AG09319 (cell line): ENCODE data around the gene ZNF653.
"Not testable (repeated sequence)": the region's sequence is repeated elsewhere in the genome, so short reads cannot be mapped to it uniquely, and the experiment has no call there.

ENCODE experiments used
- DNase-seq: peaks from one replicate; pipeline ENCODE4 v3.0.0-alpha.2; 2010; ENCODE audit warnings: low read depth; ENCODE audit errors: extremely low read depth
- CTCF ChIP-seq: IDR thresholded peaks from 2 replicates; pipeline ENCODE4 v1.5.1; 2011; ENCODE audit warnings: low read depth, mild to moderate bottlenecking, inconsistent platforms, low read length, moderate library complexity

ZNF653 gene

GRCh38 chr19:11479090-11479897 is 26.3 kb downstream of the ZNF653 start:
- TF ChIP-seq CTCF, result no peak
- no peak for DNase-seq

DNA sequence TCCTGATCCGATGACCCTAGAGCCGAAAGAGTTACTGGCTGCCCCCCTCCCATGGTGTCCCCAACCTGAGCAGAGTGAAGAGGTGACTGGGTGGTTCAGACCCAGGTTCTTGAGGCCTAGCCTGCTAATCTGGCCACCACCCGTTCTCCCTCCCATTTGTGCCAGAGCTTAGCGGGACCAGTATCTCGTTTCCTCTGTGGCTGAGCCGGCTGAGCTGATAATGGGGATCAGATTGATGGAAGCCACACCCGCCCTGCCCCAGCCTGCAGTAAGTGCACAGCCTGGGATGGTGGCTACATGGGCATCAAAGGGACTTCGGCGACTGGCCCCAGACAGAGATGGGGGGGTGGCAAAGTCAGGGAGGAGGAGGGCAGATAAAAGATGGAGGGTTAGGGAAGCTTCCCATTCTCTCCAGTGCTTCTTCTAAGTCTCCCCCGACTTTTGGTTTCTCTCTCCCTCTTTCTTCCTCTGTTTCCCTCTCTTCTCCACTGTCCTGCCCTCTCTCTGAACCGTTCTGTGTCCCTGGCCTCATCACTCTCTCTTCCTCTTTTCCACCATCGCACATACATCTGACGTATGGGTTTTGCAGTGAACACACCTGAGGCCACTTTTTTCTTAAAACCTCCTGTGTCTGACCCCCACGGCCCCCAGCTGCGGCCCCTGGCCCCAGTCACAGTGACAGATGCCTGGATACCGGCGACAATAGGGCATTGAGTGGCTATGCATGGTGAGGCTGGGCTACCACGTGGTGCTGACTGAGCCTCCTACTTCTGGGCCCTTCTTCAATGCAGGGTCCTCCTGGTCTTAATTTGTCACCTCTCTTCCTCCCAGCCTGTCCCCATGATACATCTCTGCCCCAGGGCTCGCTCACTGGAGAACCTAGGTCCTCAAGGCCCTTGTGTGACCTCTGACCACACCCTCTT is 27.2 kb downstream of the ZNF653 start:
- TF ChIP-seq CTCF, result no peak
- DNase-seq, result no peak

- TF ChIP-seq CTCF, result no peak
- no peak for DNase-seq
Observed at GRCh38 chr19:11475861-11476260, 29.8 kb downstream of the ZNF653 start.

GRCh38 chr19:11475343-11475742 is 30.3 kb downstream of the ZNF653 start:
- not testable (repeated sequence) for DNase-seq

DNA sequence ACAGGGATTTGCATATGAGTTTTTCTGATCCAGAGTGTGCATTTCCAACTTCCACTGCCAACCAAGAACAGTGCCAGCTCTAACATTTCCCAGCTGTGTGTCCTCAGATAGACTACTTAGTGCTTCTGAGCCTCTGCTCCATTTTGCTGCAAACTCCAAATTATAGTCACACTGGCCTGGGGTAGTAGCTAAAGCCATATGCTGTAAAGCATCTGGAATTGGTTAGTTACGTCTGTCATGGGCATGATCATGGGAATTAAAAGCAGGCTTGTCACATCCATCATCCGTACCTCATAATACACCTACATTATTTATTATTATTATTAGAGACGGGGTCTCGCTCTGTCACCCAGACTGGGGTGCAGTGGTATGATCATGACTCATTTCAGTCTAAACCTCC is 31.9 kb downstream of the ZNF653 start:
- no peak for DNase-seq
- no peak for TF ChIP-seq CTCF

DNA sequence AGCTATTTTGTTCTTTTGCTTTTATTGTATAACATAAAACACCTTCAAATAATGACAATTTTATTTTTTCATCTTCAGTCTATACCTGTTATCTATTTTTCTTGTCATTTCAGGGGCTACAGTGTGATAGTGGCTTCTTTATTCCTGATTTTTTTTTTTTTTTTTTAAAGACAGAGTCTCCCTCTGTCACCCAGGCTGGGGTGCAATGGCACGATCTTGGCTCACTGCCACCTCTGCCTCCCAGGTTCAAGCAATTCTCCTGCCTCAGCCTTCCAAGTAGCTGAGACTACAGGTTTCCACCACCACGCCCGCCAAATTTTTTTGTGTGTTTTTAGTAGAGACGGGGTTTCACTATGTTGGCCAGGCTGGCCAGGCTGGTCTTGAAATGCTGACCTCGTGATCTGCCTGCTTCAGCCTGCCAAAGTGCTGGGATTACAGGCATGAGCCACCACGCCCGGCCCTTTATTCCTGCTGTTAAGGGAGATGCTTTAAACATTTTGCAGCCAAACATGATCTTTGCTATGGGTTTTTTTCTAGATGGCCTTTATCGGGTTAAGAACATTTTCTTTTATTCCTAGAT is 37.3 kb downstream of the ZNF653 start:
- DNase-seq, result not testable (repeated sequence)

DNA sequence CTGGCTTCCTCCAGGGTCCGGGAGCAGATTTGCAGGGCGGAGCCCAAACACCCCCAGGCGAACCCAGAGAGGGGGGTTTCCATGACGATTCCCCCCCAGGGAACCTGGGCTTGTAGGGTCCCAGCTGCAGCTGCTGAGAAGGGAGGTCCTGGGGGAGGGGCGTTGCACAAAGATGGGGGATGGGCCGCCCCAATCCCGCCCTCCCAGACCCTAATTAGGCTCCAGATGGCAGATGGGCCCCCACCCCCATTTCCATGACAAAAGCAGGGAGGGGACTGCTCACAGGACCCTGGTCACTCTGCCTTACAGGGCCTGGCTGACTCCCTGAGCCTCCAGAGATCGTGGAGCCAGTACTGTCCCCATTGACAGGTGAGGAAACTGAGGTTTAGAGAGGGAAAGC is 40.0 kb downstream of the ZNF653 start:
- DNase-seq, result no peak
- TF ChIP-seq CTCF, result no peak
